Esophagus squamous epithelium (tissue), 4 donors: ENCODE data around the gene OLFML1.

Experiments used
- POLR2A ChIP-seq, 4 donors: fragments of 450-650 bp; IDR thresholded peaks; one replicate each; pipeline ENCODE4 v1.6.1; 2017; ENCODE audit warnings: antibody characterized with exemption in 4 of 4, mild to moderate bottlenecking in 4 of 4, moderate library complexity in 3 of 4
- TF ChIP-seq, protein P1 (sequence below), 6 experiments: fragments of 450-650 bp in 4 of 6; fragments of 200-600 bp in 2 of 6; sonication (generic) in 2 of 6; IDR thresholded peaks; one replicate each; pipeline ENCODE4 v1.5.1; 2016 to 2019; ENCODE audit warnings: antibody characterized with exemption in 6 of 6, mild to moderate bottlenecking in 4 of 6, moderate library complexity in 4 of 6

DNA sequence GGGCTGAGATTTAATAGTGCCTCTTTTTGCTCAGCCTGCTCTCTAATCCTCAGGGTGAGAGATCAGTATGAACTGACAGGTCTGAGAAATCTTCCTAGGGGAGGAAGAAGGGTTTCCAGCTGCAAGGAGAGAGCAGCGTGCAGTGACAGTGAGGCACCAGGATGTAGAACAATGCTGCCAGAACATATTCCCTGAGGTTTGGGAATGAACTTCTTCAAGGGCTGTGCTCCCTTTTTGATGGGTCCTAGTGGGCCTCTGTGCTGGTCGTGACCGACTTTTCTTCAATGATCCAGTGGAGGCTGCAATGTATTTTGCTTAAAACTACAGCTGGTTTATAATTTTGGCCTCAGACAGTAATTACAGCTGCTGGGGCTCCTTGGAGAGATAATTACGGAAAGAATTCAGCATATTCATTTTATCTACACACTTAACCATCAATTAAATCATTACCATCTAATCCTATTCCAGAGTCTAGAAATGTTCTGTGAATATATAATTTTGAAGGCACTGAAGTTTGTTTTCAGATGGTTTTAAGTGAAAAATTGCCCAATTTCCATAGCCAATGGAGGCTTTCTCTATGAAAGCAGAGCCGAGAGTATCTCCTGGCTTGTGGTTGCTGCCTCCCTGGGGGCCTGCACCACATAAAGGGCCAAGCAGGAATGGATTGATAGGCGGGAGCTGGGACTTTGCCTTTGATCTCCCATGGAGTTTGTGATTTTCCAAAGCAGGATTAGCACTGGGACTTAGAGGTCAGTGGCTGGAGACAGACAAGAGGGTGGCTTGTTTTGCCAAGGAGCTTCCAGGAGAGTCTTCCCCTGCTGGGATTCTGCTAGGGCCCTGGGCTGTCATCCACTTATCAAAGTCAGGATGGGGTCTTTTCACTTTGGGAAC is 41.0 kb upstream of the OLFML1 start:
- TF ChIP-seq, protein P1, sequence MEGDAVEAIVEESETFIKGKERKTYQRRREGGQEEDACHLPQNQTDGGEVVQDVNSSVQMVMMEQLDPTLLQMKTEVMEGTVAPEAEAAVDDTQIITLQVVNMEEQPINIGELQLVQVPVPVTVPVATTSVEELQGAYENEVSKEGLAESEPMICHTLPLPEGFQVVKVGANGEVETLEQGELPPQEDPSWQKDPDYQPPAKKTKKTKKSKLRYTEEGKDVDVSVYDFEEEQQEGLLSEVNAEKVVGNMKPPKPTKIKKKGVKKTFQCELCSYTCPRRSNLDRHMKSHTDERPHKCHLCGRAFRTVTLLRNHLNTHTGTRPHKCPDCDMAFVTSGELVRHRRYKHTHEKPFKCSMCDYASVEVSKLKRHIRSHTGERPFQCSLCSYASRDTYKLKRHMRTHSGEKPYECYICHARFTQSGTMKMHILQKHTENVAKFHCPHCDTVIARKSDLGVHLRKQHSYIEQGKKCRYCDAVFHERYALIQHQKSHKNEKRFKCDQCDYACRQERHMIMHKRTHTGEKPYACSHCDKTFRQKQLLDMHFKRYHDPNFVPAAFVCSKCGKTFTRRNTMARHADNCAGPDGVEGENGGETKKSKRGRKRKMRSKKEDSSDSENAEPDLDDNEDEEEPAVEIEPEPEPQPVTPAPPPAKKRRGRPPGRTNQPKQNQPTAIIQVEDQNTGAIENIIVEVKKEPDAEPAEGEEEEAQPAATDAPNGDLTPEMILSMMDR (IDR thresholded peaks at IDR 0.05), result no peak
- no peak for TF ChIP-seq POLR2A (IDR thresholded peaks at IDR 0.05)
